GM19438 (cell line): ENCODE data around the gene PRKAG2.

ENCODE experiments used
- ATAC-seq: cut with Tn5 transposase; IDR thresholded peaks from one replicate; pipeline ENCODE4 v1.9.1; 2021; ENCODE audit warnings: low read depth; ENCODE audit not compliant: unreplicated experiment

PRKAG2 gene

GRCh38 chr7:151707757-151708156, 169.2 kb downstream of the PRKAG2 start:
- no peak for ATAC-seq

- ATAC-seq, result no peak
Measured at GRCh38 chr7:151707105-151707469, 169.8 kb downstream of the PRKAG2 start.

- ATAC-seq, result no peak
Measured at GRCh38 chr7:151706277-151707104, 170.4 kb downstream of the PRKAG2 start.

GRCh38 chr7:151705636-151706276, 171.2 kb downstream of the PRKAG2 start:
- no peak for ATAC-seq

- ATAC-seq, result no peak
Measured at GRCh38 chr7:151704960-151705635, 171.8 kb downstream of the PRKAG2 start.

- no peak for ATAC-seq
Measured at GRCh38 chr7:151704299-151704959, 172.5 kb downstream of the PRKAG2 start.

- ATAC-seq, result no peak
Measured at GRCh38 chr7:151702961-151703360, 174.0 kb downstream of the PRKAG2 start.

- ATAC-seq, result no peak
Measured at GRCh38 chr7:151700586-151701165, 176.2 kb downstream of the PRKAG2 start.

GRCh38 chr7:151699928-151700319, 177.0 kb downstream of the PRKAG2 start:
- ATAC-seq, result no peak

- ATAC-seq, result no peak
Measured at GRCh38 chr7:151699147-151699927, 177.6 kb downstream of the PRKAG2 start.

GRCh38 chr7:151697942-151698341, 179.0 kb downstream of the PRKAG2 start:
- ATAC-seq, result no peak

- ATAC-seq, result no peak
Measured at GRCh38 chr7:151697515-151697895, 179.4 kb downstream of the PRKAG2 start.

GRCh38 chr7:151696721-151697514, 180.0 kb downstream of the PRKAG2 start:
- no peak for ATAC-seq

- ATAC-seq, result no peak
Measured at GRCh38 chr7:151695951-151696541, 180.9 kb downstream of the PRKAG2 start.

- ATAC-seq, result no peak
Measured at GRCh38 chr7:151694828-151695580, 181.9 kb downstream of the PRKAG2 start.

GRCh38 chr7:151694441-151694827, 182.5 kb downstream of the PRKAG2 start:
- no peak for ATAC-seq

GRCh38 chr7:151693140-151693539, 183.8 kb downstream of the PRKAG2 start:
- no peak for ATAC-seq

GRCh38 chr7:151692721-151693120, 184.2 kb downstream of the PRKAG2 start:
- ATAC-seq, result no peak
